Neutrophil (primary cell): ENCODE measurements around the gene PUDP.

Experiments
- H3K27ac ChIP-seq: fragments of 200-600 bp; sonication (generic); 2 replicates; pipeline ENCODE4 v1.5.1; 2016; ENCODE audit warnings: mild to moderate bottlenecking, moderate library complexity
- H3K27me3 ChIP-seq: fragments of 200-600 bp; sonication (generic); 2 replicates; pipeline ENCODE4 v1.6.0; 2016; ENCODE audit warnings: mild to moderate bottlenecking
- H3K36me3 ChIP-seq: fragments of 200-600 bp; sonication (generic); 2 replicates; pipeline ENCODE4 v1.5.1; 2017
- H3K4me1 ChIP-seq, 2 experiments: fragments of 200-600 bp in 1 of 2; sonication (generic) in 1 of 2; 1 replicate in 1 of 2; 2 replicates in 1 of 2; pipeline versions ENCODE4 v1.5.1 to v1.6.1; 2013 to 2016; ENCODE audit warnings: low read depth in 1 of 2, low read length in 1 of 2, mild to moderate bottlenecking in 1 of 2, moderate library complexity in 1 of 2; ENCODE audit not compliant: control insufficient read depth in 1 of 2, insufficient read depth in 1 of 2
- H3K4me3 ChIP-seq, 2 experiments: fragments of 200-600 bp in 1 of 2; sonication (generic) in 1 of 2; 1 replicate in 1 of 2; 2 replicates in 1 of 2; pipeline ENCODE4 v1.5.1; 2013 to 2016; ENCODE audit warnings: low read depth in 1 of 2, low read length in 1 of 2, mild to moderate bottlenecking in 1 of 2, moderate library complexity in 1 of 2
- H3K9me3 ChIP-seq: fragments of 200-600 bp; sonication (generic); 2 replicates; pipeline ENCODE4 v1.5.1; 2016
- CTCF ChIP-seq: fragments of 200-600 bp; sonication (generic); IDR thresholded peaks from 2 replicates; pipeline ENCODE4 v1.5.1; 2016; ENCODE audit warnings: antibody characterized with exemption

The PUDP gene

GRCh38 chrX:7116081-7116480 lies 31.9 kb downstream of the PUDP start:
- no peak for TF ChIP-seq CTCF
- no peaks in the 10 kb centered on the region for H3K27me3 ChIP-seq

GRCh38 chrX:7115557-7115956 lies 32.4 kb downstream of the PUDP start:
- Histone ChIP-seq H3K27ac (no peak overlapping the region), H3K36me3 (no peaks in the 10 kb centered on the region), H3K27me3 (no peaks in the 10 kb centered on the region), H3K4me1 (peaks cover 0 to 5% of the 10 kb centered on the region in 2 experiments), H3K4me3 (no peak overlapping the region), H3K9me3 (no peaks in the 10 kb centered on the region)
- no peak for TF ChIP-seq CTCF

More at GRCh38 chrX:7116081-7116480, 31.9 kb downstream of the PUDP start:
- Histone ChIP-seq H3K9me3 (no peaks in the 10 kb centered on the region), H3K4me1 (peaks cover 0 to under 1% of the 10 kb centered on the region in 2 experiments), H3K4me3 (no peak overlapping the region), H3K36me3 (no peaks in the 10 kb centered on the region), H3K27ac (no peak overlapping the region)

- H3K4me3 ChIP-seq, result no peak overlapping the region
- no peak overlapping the region for H3K27ac ChIP-seq
- peaks cover 0 to 5% of the 10 kb centered on the region in 2 experiments for H3K4me1 ChIP-seq
- no peaks in the 10 kb centered on the region for H3K9me3 ChIP-seq
- H3K27me3 ChIP-seq, result no peaks in the 10 kb centered on the region
- no peak for TF ChIP-seq CTCF
- H3K36me3 ChIP-seq, result no peaks in the 10 kb centered on the region
Measured at GRCh38 chrX:7112071-7112470, 35.9 kb downstream of the PUDP start.

- TF ChIP-seq CTCF, result no peak
- no peaks in the 10 kb centered on the region for H3K36me3 ChIP-seq
- H3K27me3 ChIP-seq, result no peaks in the 10 kb centered on the region
- H3K27ac ChIP-seq, result no peak overlapping the region
- no peak overlapping the region for H3K4me3 ChIP-seq
- H3K9me3 ChIP-seq, result no peaks in the 10 kb centered on the region
- peaks cover 0 to 5% of the 10 kb centered on the region in 2 experiments for H3K4me1 ChIP-seq
Measured at GRCh38 chrX:7111518-7111917, 36.4 kb downstream of the PUDP start.

- no peak for TF ChIP-seq CTCF
- peaks cover 0 to 5% of the 10 kb centered on the region in 2 experiments for H3K4me1 ChIP-seq
- no peaks in the 10 kb centered on the region for H3K27me3 ChIP-seq
- no peak overlapping the region for H3K27ac ChIP-seq
- H3K36me3 ChIP-seq, result no peaks in the 10 kb centered on the region
- no peak overlapping the region for H3K4me3 ChIP-seq
- H3K9me3 ChIP-seq, result no peaks in the 10 kb centered on the region
Measured at GRCh38 chrX:7110821-7111276, 37.1 kb downstream of the PUDP start.
